ENCODE data around the gene MGMT. TPM values are rescaled to one million over a fixed set of nuclear protein-coding genes. Genes with fewer than 3 reads are reported as not detected.

MGMT gene
- total and polyA plus RNA-seq, 2 of the 4 experiments (the other 2 are of a cell fraction) = 11.5 to 17.8 TPM

DNA sequence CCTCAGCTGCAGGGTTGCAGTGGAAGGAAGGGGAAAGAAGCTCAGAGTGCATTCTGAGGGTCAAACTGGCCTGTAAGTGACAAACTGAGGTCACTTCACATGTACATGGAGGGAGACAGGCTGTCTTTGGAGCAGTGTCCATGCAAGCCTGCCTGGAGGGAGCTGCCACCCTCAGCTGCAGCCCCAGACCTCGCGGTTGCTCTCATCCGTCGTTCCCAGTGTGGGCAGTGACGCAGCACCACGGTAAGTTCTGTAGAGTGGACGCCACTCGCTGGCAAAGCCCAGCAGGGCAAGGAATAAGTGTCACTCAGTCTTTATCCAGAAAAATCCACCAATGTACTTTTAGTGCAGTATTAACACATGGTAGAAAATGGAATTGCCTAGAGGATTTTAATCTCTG lies 225.7 kb downstream of the MGMT start:
- Histone ChIP-seq H4K5ac (ENCODE audit: low read depth, low read length) (no peak overlapping the region), H3K23ac (ENCODE audit: low read depth, low read length) (no peak overlapping the region), H2BK15ac (ENCODE audit: low read depth, low read length) (no peak overlapping the region), H2BK120ac (ENCODE audit: low read depth, low read length) (no peak overlapping the region), H4K20me1 (ENCODE audit: insufficient read depth, low read length) (no peaks in the 10 kb centered on the region), H3K79me1 (ENCODE audit: low read depth in 1 of 2, low read length in 2 of 2) (no peaks in the 10 kb centered on the region), H3K27ac (ENCODE audit: insufficient read depth, low read length) (no peak overlapping the region), H3K4ac (ENCODE audit: low read depth, low read length) (no peak overlapping the region), H3K56ac (ENCODE audit: extremely low read depth, insufficient read depth, low read length) (no peak overlapping the region), H3K27me3 (ENCODE audit: control insufficient read depth, insufficient read depth, low read length) (no peaks in the 10 kb centered on the region), H3K9me3 (ENCODE audit: control insufficient read depth, insufficient read depth, low read length) (no peaks in the 10 kb centered on the region), H2BK20ac (ENCODE audit: low read depth, low read length) (no peak overlapping the region), H3K4me3 (ENCODE audit: insufficient read depth, low read depth, low read length) (no peak overlapping the region), H2AK5ac (ENCODE audit: low read depth, low read length) (no peak overlapping the region), H2AK9ac (replicated peaks; ENCODE audit: low read depth, low read length, poor library complexity) (no peak overlapping the region), H3K4me2 (ENCODE audit: low read depth, low read length) (no peak overlapping the region), H3K18ac (ENCODE audit: low read depth, low read length) (no peak overlapping the region), H3K36me3 (ENCODE audit: control insufficient read depth, insufficient read depth, low read length) (no peaks in the 10 kb centered on the region), H2BK5ac (ENCODE audit: low read depth, low read length, poor library complexity, severe bottlenecking) (no peak overlapping the region), H3K9me1 (ENCODE audit: insufficient read depth, low read length) (no peaks in the 10 kb centered on the region), H4K91ac (ENCODE audit: insufficient read depth, low read depth, low read length) (no peak overlapping the region), H3K9ac (ENCODE audit: low read depth, low read length) (no peak overlapping the region), H4K8ac (ENCODE audit: low read depth in 2 of 2, low read length in 2 of 2) (no peak overlapping the region), H3K14ac (replicated peaks; ENCODE audit: low read depth, low read length) (no peak overlapping the region), H2AFZ (replicated peaks; ENCODE audit: low read length, poor library complexity) (no peak overlapping the region), H3K4me1 (ENCODE audit: control insufficient read depth, insufficient read depth, low read length) (peaks cover 1% of the 10 kb centered on the region; the same call in 1 of the 2 replicates)
- TF ChIP-seq, protein P1, sequence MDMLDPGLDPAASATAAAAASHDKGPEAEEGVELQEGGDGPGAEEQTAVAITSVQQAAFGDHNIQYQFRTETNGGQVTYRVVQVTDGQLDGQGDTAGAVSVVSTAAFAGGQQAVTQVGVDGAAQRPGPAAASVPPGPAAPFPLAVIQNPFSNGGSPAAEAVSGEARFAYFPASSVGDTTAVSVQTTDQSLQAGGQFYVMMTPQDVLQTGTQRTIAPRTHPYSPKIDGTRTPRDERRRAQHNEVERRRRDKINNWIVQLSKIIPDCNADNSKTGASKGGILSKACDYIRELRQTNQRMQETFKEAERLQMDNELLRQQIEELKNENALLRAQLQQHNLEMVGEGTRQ (IDR thresholded peaks at IDR 0.05; ENCODE audit: low read depth, low read length) = no peak
- no peak for TF ChIP-seq FOS (IDR thresholded peaks at IDR 0.05; ENCODE audit: low read depth, low read length)
- TF ChIP-seq, protein P2, sequence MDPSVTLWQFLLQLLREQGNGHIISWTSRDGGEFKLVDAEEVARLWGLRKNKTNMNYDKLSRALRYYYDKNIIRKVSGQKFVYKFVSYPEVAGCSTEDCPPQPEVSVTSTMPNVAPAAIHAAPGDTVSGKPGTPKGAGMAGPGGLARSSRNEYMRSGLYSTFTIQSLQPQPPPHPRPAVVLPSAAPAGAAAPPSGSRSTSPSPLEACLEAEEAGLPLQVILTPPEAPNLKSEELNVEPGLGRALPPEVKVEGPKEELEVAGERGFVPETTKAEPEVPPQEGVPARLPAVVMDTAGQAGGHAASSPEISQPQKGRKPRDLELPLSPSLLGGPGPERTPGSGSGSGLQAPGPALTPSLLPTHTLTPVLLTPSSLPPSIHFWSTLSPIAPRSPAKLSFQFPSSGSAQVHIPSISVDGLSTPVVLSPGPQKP (IDR thresholded peaks at IDR 0.05; ENCODE audit: borderline replicate concordance, low read depth, low read length) = no peak
- intact Hi-C loops (cut with micrococcal nuclease) = no loop called here
- 92% methylated on average over 2 of the region's 8 CpGs; no CpG with 5 or more reads in 1 of the 2 experiments for WGBS, 2 experiments (ENCODE audit: extremely low coverage in 2 of 2, insufficient read length in 1 of 2)
- dilution Hi-C loops (cut with HindIII; ENCODE audit: low sequenced_read_pairs, unreplicated experiment) = no loop called here
- ChIA-PET POLR2A (ENCODE audit: unreplicated experiment) (no interaction called here), CTCF (no interaction called here)
- DNase-seq = no peak
- no TSS peak for BruUV-seq (replicated peaks)
- no peak for ATAC-seq (ENCODE audit: low read depth)
- in situ Hi-C loops (cut with MboI; ENCODE audit: low sequenced_read_pairs) = no loop called here

All from IMR-90 (cell line).